ENCODE results near the gene GPRC5B.

GPRC5B gene

DNA sequence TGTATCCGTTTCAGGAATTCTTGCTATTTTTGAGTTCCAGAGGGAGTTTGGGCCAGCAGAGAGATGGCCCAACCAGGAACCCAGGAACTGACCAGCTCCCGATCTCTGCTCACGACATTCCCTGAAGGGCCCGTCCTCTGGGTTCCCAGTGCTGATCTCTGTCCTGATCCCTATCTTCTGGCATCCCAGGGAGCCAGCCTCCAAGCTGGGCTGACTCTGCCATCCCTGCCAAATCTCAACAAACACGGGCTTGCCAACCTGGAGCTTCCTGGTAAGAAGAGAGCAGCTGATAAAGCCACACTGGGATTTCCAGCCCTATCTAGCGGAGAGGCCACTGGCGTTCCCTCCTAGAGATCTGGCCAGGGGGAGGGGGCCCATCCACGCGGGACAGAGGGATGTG is 16.2 kb downstream of the GPRC5B start:
- no peak for DNase-seq

DNA sequence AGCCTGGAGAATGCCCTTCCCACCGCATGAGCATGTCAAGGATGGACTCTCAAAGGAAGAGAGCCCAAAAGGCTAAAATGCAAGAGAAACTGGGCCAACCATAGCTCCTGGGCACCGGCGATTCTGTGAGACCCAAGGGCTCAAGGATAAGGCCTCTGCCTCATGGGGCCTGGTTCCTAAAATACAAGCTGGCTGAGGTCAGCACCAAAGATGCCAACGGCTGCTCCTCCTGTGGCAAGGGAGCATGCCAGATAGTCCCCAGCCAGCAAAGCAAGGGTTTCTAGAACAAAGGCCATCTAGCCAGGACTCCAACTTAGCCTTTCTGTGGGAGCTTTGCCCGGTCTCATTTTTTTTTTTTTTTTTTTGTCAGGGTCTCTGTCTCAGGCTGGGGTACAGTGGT is 20.1 kb downstream of the GPRC5B start:
- DNase-seq = no peak

DNA sequence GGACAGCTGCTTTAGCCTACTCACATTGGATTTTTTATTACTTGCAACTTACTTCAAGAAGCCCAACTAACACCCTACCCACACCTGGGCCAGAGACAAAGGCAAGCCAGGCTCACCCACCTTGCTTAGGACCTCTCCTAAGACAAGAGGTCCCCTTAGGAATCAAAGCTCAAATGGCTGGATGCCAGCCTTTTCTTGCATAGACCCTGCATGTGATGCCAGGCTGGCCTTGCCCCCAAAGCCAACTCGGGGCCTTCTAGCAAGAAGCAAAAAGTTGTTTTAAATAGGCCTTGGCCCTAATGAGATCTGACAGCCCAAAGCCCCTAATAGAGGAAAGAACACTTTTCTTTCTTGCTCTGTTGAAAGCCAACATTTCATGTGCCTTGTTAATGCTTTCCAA is 20.7 kb downstream of the GPRC5B start:
- no peak for DNase-seq

GRCh38 chr16:19861811-19862327 is 22.8 kb downstream of the GPRC5B start:
- no peak for DNase-seq

DNA sequence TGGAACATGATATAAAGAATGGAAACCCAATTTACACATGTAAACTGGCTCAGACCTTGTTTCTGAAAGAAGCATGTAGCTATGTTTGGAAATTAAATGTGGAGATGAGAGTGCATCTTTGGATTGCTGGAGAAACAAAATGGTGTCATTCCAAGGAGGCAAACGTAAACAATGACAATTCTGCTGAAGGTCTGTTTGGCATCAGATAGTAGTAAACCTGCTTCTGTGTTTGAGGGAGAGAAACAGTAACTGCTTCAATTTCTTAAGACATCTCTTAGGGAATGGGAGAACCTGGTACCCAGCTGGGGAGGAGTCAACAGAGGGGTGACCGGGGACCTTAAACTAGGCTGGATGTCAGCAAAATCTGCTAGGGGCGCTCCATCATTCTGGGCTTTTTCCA is 23.5 kb downstream of the GPRC5B start:
- no peak for DNase-seq

GRCh38 chr16:19860166-19861041 is 24.2 kb downstream of the GPRC5B start:
- no peak for DNase-seq

- no peak for DNase-seq
These were observed 25.0 kb downstream of the GPRC5B start for GRCh38 chr16:19859603-19860002.

GRCh38 chr16:19859166-19859565 is 25.5 kb downstream of the GPRC5B start:
- DNase-seq = no peak

DNA sequence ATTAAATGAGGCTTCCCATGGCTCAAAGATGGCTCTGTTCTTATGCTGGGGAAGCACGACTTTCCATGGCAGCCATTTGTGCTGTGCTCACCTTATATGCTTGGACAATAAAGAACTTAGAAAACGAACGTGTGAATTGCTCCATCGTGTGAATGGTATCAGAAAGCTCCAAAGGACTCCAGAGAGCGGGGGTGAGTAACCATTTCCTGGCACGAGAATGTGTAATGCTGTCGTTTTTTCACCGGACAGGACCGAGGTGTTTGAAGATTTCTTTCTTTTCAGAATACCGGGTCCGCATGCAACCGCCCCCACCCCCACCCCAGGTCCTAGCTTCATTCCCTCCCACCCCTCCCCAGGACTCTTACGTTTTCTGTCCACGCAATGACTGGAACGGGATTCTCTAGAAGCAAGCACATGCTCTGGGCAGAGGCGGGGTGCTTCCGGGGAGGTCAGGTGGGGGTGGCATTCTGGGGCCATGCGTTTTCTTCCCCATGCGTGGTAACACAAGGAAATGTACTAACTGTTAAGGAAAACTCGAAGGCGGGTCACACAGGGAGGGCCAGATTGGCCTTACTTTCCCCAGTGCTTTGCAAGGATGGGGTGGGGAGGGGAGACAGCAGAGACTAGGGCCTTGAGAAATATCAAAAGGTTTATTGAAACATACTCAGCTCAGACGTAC is 26.2 kb downstream of the GPRC5B start:
- no peak for DNase-seq

DNA sequence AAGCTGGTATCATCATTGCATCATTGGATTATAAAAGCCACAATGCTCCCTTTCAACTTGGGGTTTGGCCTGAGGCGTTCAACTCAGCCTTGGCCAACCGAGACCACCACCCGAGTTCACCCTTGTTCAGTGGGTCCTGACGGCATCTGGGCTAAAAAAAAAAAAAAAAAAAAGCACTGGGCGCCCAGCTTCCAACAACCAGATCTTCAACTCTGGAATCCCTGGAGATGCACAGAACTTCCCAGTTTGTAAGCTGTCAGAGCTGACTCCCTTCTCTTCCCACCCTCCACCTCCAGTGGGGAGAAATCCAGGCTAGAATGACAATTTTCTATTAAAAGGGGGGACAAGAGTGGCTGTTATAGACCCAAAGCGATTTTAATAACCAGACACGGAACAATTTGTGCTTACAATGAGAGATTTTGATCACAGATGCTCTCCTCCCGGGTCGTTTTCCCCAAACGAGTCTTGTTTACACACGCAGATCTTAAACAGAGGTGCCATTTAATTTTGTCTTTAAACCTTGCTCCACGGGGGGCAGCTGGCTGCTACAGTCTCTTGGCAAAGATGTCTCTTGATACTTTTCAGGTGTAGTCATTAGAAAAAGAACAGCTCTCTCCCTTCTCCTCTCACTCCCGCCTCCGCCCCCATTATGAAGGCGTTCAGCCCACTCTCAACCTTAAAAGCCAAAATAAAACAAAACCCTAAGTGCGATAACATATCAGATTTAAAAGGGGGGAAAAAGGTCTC is 26.9 kb downstream of the GPRC5B start:
- no peak for DNase-seq

DNA sequence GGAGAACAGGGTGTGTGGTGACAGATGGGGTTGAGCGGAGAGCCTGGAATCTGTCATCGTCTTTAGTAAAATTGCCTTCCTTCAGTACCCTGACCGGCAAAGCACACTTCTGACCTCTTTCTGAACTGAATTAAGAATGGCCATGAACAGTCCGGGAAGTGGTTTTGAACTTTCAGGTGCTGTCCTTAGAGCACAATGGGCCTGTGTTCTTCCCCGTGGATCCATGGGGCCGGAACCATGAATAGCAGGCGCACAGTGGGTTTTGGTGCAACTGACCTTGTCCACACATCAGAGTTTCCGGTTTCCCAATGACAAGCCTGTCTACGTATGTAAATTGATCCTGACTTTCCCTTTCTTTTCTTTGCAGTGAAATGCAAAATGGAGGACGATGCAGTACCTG is 28.5 kb downstream of the GPRC5B start:
- DNase-seq = no peak

DNA sequence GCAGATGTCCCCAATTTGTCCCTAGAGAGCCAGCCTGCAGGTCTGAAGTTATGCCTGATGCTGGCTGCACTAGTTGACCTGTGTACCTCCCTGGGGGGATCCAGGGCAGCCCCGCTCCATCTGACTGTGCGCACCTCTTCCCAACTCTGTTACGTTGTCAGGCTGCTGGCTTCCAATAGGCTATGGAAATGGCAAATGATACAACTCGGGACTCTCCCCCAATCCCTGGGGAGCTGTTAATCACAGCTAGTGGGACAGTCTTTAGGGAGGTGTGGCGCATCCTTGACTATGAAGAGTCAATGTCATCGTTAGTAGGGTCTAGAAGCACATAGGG is 30.1 kb downstream of the GPRC5B start:
- no peak for DNase-seq

DNA sequence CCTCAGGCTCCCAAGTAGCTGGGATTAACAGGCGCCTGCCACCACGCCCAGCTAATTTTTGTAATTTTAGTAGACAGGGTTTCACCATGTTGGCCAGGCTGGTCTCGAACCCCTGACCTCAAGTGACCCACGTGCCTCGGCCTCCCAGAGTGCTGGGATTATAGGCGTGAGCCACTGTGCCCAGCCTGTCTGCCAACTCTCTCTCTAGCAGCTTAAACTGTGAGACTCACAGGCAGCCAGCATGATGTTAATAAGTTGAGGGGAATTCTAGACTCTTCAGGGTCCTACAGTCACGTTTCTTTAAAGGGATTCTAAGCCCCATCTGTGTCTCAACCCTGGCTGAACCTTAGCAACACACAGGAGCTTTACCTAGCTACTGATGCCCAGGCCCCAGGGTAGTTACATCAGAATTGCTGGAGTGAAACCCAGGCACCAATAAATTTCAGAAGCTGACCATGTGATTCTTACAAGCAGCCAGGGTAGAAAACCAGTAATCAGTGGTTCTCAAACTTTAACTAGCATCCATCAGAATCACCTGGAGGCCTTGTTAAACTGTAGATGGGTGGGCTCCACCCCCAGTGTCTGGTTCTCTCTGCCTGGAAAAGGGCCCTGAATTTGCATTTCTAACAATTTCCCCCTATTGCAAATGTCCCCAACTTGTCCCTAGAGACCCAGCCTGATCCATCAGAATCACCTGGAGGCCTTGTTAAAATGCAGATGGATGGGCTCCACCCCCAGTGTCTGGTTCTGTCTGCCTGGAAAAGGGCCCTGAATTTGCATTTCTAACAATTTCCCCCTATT is 30.7 kb downstream of the GPRC5B start:
- no peak for DNase-seq

GRCh38 chr16:19853132-19853741 is 31.4 kb downstream of the GPRC5B start:
- DNase-seq = no peak

DNA sequence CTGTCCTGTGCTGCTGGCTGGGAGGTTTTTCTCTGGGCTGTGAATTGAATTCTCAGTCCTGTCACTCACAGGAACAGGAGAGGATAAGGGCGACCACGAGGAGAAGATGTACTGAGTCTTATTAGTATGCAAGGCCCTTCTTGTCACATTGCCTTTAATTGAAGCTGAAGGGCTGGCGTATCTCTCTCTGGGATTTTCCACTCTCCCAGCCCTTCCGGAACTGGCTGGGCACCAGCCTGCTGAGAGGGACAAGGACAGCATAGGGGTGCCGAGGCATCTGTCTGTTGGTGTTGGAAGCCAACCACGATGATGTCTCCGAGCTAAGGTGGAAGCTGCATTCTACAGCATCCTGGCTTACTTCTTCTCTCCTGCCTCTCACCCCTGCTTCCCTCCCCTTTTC is 33.2 kb downstream of the GPRC5B start:
- DNase-seq = no peak

GRCh38 chr16:19850131-19850817 is 34.4 kb downstream of the GPRC5B start:
- DNase-seq = no peak

DNA sequence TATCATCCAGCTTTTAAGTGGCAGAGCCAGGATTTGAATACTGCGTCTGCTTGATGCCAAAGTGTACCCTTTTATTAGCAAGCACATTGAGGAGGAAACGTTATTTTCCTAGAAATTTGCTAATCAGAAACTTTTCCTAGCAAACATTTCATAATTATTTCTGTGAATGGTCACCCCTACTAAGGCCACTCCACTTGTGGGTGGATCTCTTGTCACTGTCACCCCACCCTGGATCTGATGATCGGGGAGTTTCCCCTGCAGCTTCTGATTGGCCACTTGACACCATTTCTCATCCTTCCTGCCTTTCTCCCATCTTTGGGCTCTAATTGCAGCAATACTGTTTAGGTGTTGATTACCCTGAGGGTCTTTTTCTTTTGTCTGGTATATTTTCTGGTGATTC is 35.9 kb downstream of the GPRC5B start:
- no peak for DNase-seq

DNA sequence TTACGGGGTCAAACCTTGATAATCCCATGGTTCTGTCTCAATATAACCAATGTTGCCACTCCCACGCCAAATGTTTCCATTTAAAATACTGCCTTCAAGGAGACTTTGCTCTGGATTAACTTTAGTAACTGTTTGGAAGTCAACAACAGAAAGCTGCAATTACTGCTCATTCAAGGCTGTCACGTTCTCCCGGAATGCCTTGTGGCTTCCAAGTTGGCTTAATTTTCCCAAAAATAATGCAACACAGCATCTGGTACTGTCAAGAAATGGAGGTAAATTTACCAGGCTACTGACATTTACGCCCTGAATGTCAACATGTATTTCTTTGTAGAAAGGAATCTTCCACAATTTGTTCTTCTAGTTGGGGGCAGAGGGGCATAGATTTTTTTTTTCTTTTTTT is 38.2 kb downstream of the GPRC5B start:
- no peak for DNase-seq

DNA sequence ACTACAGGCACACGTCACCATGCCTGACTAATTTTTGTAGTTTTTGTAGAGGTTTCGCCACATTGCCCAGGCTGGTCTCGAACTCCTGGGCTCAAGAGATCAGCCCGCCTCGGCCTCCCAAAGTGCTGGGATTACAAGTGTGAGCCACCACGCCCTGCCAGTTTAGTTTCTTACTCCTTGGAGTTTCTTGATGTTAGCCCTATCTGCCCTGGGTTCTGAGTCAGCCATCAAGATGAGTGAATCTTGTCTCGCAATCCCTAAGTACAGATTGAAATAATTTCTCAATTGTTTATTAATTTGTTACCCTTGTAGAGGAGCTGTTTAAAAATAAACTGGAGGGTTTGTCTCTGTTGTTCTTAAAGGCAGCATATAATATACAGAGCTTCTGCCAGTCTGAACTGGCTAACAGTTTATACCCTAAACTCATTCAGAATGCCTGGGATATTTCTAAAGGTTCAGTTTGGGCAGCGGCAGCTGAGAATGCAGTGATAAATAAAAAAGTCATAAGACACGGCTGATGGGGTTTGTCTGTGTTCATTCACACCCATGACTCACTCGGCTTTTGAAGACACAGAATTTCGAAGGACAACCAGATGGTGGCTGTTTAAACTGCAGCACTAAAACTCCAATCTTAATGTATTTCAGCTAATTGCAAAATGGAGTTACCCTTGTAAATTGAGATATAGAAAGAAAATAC is 39.6 kb downstream of the GPRC5B start:
- no peak for DNase-seq

GRCh38 chr16:19843371-19843770 is 41.3 kb downstream of the GPRC5B start:
- DNase-seq = no peak
